ENCODE data around the gene DDHD1. TPM values are rescaled to one million over a fixed set of nuclear protein-coding genes. Genes with fewer than 3 reads are reported as not detected.

Gene DDHD1
- total RNA-seq, 1 donor from 2014 or later, result 14.5 TPM

DNA sequence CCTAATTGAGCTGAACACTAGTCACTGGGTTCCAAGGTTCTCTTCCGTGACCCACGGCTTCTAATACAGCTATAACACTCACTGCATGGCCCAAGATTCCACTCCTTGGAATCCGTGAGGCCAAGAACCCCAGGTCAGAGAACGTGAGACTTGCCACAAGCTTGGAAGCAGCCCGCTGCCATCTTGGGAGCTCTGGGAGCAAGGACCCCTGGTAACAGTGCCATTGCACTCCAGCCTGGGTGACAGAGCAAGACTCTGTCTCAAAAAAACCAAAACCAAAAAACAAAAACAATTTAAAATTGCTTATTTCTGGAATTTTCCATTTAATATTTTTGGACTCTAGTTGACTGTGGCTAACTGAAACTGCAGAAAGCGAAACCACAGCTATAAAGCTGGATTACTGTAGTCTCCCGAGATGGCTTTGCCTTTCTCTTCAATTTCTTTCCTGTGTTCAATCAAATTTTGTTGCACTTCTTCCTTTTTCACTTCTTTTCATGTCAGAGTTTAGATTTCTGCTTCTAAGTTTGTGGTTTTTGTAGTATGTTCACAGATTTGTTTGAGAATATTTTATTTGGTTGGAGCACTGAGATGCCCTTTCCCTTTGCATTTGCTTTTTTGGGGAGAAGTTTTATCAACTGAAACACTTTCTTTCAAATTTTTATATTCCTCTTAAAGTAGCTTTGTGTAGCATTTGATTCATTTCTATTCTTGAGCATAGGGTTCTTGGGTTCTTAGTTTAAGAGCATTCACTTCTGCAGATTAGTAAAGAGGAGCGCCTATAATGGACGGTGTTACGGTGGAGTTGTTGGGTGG, 44.6 kb downstream of the DDHD1 start:
- peak; percentile 13 for FAIRE-seq
- H3K27ac Mint-ChIP-seq (ENCODE audit: unreplicated experiment), result no peak overlapping the region
- Histone ChIP-seq H3K4me2 (ENCODE audit: low read length) (no peak overlapping the region), H3K4me3 (ENCODE audit: insufficient read depth, low read depth, low read length) (no peak overlapping the region), H3K36me3 (ENCODE audit: insufficient read depth, low read length) (no peaks in the 10 kb centered on the region), H3K27ac (ENCODE audit: low read depth, low read length) (no peak overlapping the region), H4K20me1 (ENCODE audit: insufficient read depth, low read length) (peaks cover 7% of the 10 kb centered on the region), H3K9me3 (ENCODE audit: insufficient read depth, low read depth, low read length) (peaks cover 2% of the 10 kb centered on the region), H3K79me2 (ENCODE audit: insufficient read depth, low read length) (no peaks in the 10 kb centered on the region), H2AFZ (ENCODE audit: low read depth, low read length) (no peak overlapping the region), H3K9ac (ENCODE audit: low read length) (no peak overlapping the region), H3K27me3 (ENCODE audit: insufficient read depth, low read length) (no peaks in the 10 kb centered on the region), H3K4me1 (ENCODE audit: insufficient read depth, low read length) (no peaks in the 10 kb centered on the region)
- no peaks in the 10 kb centered on the region for H3K4me1 Mint-ChIP-seq (ENCODE audit: low read depth, unreplicated experiment)
- H3K27me3 Mint-ChIP-seq (ENCODE audit: low read depth, unreplicated experiment), result no peaks in the 10 kb centered on the region
- DNase-seq (ENCODE audit: low read depth), result no peak
- H3K4me3 Mint-ChIP-seq (ENCODE audit: unreplicated experiment), result no peak overlapping the region
- no peaks in the 10 kb centered on the region for H3K9me3 Mint-ChIP-seq (ENCODE audit: unreplicated experiment)
- peaks cover 3% of the 10 kb centered on the region for H3K36me3 Mint-ChIP-seq (ENCODE audit: low read depth, unreplicated experiment)
- TF ChIP-seq EZH2 (IDR thresholded peaks at IDR 0.05; ENCODE audit: insufficient read depth, low read length), result no peak

DNA sequence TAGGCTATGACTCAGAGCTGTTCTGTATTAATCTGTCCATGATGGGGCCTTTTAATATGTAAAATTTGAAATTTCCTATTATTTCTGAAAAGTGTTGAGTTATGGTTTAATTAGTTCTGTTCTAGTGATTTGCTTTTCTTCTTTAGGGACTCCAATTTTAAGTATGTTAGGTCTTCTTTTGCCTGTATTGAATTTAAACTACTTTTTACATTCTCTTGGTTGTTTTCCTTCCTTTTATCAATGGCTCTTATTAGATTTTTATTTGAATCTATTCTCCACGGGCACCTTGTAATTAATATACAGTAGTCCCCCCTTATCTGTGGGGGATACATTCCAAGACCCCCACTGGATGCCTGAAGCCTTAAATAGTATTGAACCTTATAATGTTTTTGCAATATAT, 46.4 kb downstream of the DDHD1 start:
- H3K9me3 Mint-ChIP-seq (ENCODE audit: unreplicated experiment), result no peaks in the 10 kb centered on the region
- H3K36me3 Mint-ChIP-seq (ENCODE audit: low read depth, unreplicated experiment), result peaks cover 3% of the 10 kb centered on the region
- no peaks in the 10 kb centered on the region for H3K79me2 ChIP-seq (ENCODE audit: insufficient read depth, low read length)
- no peak overlapping the region for H2AFZ ChIP-seq (ENCODE audit: low read depth, low read length)
- DNase-seq (ENCODE audit: low read depth), result no peak
- H3K4me1 ChIP-seq (ENCODE audit: insufficient read depth, low read length), result no peaks in the 10 kb centered on the region
- no peaks in the 10 kb centered on the region for H3K27me3 Mint-ChIP-seq (ENCODE audit: low read depth, unreplicated experiment)
- no peak overlapping the region for H3K9ac ChIP-seq (ENCODE audit: low read length)
- H3K36me3 ChIP-seq (ENCODE audit: insufficient read depth, low read length), result no peaks in the 10 kb centered on the region
- H3K4me2 ChIP-seq (ENCODE audit: low read length), result no peak overlapping the region
- H3K27ac Mint-ChIP-seq (ENCODE audit: unreplicated experiment), result no peak overlapping the region
- H3K4me3 Mint-ChIP-seq (ENCODE audit: unreplicated experiment), result no peak overlapping the region
- TF ChIP-seq, protein P1, sequence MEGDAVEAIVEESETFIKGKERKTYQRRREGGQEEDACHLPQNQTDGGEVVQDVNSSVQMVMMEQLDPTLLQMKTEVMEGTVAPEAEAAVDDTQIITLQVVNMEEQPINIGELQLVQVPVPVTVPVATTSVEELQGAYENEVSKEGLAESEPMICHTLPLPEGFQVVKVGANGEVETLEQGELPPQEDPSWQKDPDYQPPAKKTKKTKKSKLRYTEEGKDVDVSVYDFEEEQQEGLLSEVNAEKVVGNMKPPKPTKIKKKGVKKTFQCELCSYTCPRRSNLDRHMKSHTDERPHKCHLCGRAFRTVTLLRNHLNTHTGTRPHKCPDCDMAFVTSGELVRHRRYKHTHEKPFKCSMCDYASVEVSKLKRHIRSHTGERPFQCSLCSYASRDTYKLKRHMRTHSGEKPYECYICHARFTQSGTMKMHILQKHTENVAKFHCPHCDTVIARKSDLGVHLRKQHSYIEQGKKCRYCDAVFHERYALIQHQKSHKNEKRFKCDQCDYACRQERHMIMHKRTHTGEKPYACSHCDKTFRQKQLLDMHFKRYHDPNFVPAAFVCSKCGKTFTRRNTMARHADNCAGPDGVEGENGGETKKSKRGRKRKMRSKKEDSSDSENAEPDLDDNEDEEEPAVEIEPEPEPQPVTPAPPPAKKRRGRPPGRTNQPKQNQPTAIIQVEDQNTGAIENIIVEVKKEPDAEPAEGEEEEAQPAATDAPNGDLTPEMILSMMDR (IDR thresholded peaks at IDR 0.05; ENCODE audit: insufficient read depth, low read depth, low read length), result no peak
- no peak for TF ChIP-seq EZH2 (IDR thresholded peaks at IDR 0.05; ENCODE audit: insufficient read depth, low read length)
- no peak overlapping the region for H3K4me3 ChIP-seq (ENCODE audit: insufficient read depth, low read depth, low read length)
- no peak overlapping the region for H3K27ac ChIP-seq (ENCODE audit: low read depth, low read length)
- H3K9me3 ChIP-seq (ENCODE audit: insufficient read depth, low read depth, low read length), result peaks cover 2% of the 10 kb centered on the region
- no peaks in the 10 kb centered on the region for H3K4me1 Mint-ChIP-seq (ENCODE audit: low read depth, unreplicated experiment)
- H3K27me3 ChIP-seq (ENCODE audit: insufficient read depth, low read length), result no peaks in the 10 kb centered on the region
- H4K20me1 ChIP-seq (ENCODE audit: insufficient read depth, low read length), result peaks cover 7% of the 10 kb centered on the region
- no peak for FAIRE-seq

DNA sequence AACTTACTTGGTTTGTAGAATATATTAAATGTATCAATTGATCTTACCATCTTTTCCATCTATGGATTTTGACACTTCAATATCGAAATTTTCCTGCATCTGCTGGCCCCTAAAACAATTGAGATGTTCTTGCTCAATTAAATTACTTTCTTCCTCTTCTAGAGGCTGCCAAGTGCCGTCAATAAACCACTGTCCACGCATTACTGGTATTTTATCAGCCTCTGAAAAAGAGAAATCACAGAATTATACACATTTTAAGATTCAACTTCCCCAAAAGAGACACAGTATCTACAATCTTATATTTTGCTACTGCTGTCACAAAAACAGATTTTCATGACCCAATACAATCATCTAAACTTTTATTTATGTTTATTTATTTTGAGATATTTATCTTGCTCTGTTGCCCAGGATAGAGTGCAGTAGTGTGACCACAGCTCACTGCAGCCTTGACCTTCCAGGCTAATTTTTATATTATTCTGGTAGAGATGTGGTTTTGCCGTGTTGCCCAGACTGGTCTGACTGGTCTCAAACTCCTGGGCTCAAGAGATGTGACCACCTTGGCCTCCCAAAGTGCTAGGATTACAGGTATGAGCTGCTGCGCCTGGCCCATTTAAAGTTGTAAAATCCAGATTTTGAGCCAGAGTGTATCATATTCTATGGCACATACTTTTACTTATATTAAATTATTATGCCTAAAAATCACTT, 49.3 kb downstream of the DDHD1 start:
- Histone ChIP-seq H3K27me3 (ENCODE audit: insufficient read depth, low read length) (no peaks in the 10 kb centered on the region), H2AFZ (ENCODE audit: low read depth, low read length) (no peak overlapping the region), H3K4me1 (ENCODE audit: insufficient read depth, low read length) (no peaks in the 10 kb centered on the region), H3K27ac (ENCODE audit: low read depth, low read length) (no peak overlapping the region), H3K36me3 (ENCODE audit: insufficient read depth, low read length) (no peaks in the 10 kb centered on the region), H3K79me2 (ENCODE audit: insufficient read depth, low read length) (no peaks in the 10 kb centered on the region), H3K4me3 (ENCODE audit: insufficient read depth, low read depth, low read length) (no peak overlapping the region), H4K20me1 (ENCODE audit: insufficient read depth, low read length) (no peaks in the 10 kb centered on the region), H3K4me2 (ENCODE audit: low read length) (no peak overlapping the region), H3K9ac (ENCODE audit: low read length) (no peak overlapping the region), H3K9me3 (ENCODE audit: insufficient read depth, low read depth, low read length) (peaks cover 2% of the 10 kb centered on the region)
- DNase-seq (ENCODE audit: low read depth), result no peak
- TF ChIP-seq, protein P1 (IDR thresholded peaks at IDR 0.05; ENCODE audit: insufficient read depth, low read depth, low read length), result no peak
- TF ChIP-seq EZH2 (IDR thresholded peaks at IDR 0.05; ENCODE audit: insufficient read depth, low read length), result no peak
- Mint-ChIP-seq H3K4me3 (ENCODE audit: unreplicated experiment) (no peak overlapping the region), H3K27ac (ENCODE audit: unreplicated experiment) (no peak overlapping the region), H3K27me3 (ENCODE audit: low read depth, unreplicated experiment) (no peaks in the 10 kb centered on the region), H3K4me1 (ENCODE audit: low read depth, unreplicated experiment) (no peaks in the 10 kb centered on the region), H3K36me3 (ENCODE audit: low read depth, unreplicated experiment) (peaks cover 3% of the 10 kb centered on the region), H3K9me3 (ENCODE audit: unreplicated experiment) (no peaks in the 10 kb centered on the region)
- no peak for FAIRE-seq

Measured in astrocyte (in vitro differentiated cells and primary cell).